Activated naive CD4-positive, alpha-beta T cell treated with anti-CD3 and anti-CD28 coated beads, Interleukin-2, amount 50 U/mL, for 16 hours (primary cell): Measurements from ENCODE around the gene SLC9A3.

Source experiments
- DNase-seq: peaks from one replicate; pipeline ENCODE4 v3.0.0-alpha.2; 2020

The SLC9A3 gene

GRCh38 chr5:502325-503079, 21.7 kb downstream of the SLC9A3 start:
- DNase-seq = no peak

GRCh38 chr5:501831-502184, 22.4 kb downstream of the SLC9A3 start:
- DNase-seq = no peak

GRCh38 chr5:501105-501830, 23.0 kb downstream of the SLC9A3 start:
- DNase-seq = no peak

- DNase-seq = no peak
Measured at GRCh38 chr5:500491-500890, 23.8 kb downstream of the SLC9A3 start.

GRCh38 chr5:499233-500209, 24.7 kb downstream of the SLC9A3 start:
- DNase-seq = no peak

- no peak for DNase-seq
Measured at GRCh38 chr5:497871-498509, 26.3 kb downstream of the SLC9A3 start.

GRCh38 chr5:497090-497700, 27.1 kb downstream of the SLC9A3 start:
- no peak for DNase-seq

- no peak for DNase-seq
Measured at GRCh38 chr5:496028-496427, 28.2 kb downstream of the SLC9A3 start.

- no peak for DNase-seq
Measured at GRCh38 chr5:494667-495255, 29.5 kb downstream of the SLC9A3 start.

- DNase-seq = no peak
Measured at GRCh38 chr5:493758-494157, 30.5 kb downstream of the SLC9A3 start.

GRCh38 chr5:493119-493701, 31.0 kb downstream of the SLC9A3 start:
- no peak for DNase-seq

- no peak for DNase-seq
Measured at GRCh38 chr5:492314-492893, 31.8 kb downstream of the SLC9A3 start.

GRCh38 chr5:491856-492155, 32.4 kb downstream of the SLC9A3 start:
- no peak for DNase-seq

GRCh38 chr5:491119-491855, 33.0 kb downstream of the SLC9A3 start:
- no peak for DNase-seq

- no peak for DNase-seq
Measured at GRCh38 chr5:490116-491106, 33.8 kb downstream of the SLC9A3 start.

- no peak for DNase-seq
Measured at GRCh38 chr5:489689-490080, 34.6 kb downstream of the SLC9A3 start.

- DNase-seq = no peak
Measured at GRCh38 chr5:488744-489688, 35.2 kb downstream of the SLC9A3 start.

- DNase-seq = no peak
Measured at GRCh38 chr5:488241-488640, 36.0 kb downstream of the SLC9A3 start.
